Esophagus squamous epithelium (tissue), 5 donors: ENCODE measurements around the gene NHERF2. TPM values are rescaled to one million over a fixed set of nuclear protein-coding genes. Genes with fewer than 3 reads are reported as not detected.

Source experiments
- DNase-seq: peaks from one replicate; lab custom pipeline; 2025; lab: John Stamatoyannopoulos, UW
- H3K27ac ChIP-seq, 4 donors: fragments of 200-600 bp; sonication (generic); one replicate each; pipeline ENCODE4 v1.5.1; 2016 to 2019; ENCODE audit warnings: mild to moderate bottlenecking in 1 of 4
- H3K27me3 ChIP-seq, 4 donors: fragments of 200-600 bp; sonication (generic); 1 replicate in 3 of 4; 2 replicates in 1 of 4; pipeline versions ENCODE4 v1.5.1 to v1.6.0; 2017 to 2021; ENCODE audit warnings: antibody characterized with exemption in 1 of 4
- H3K36me3 ChIP-seq, 3 donors: fragments of 200-600 bp; sonication (generic); one replicate each; pipeline ENCODE4 v1.5.1; 2016 to 2019
- H3K4me1 ChIP-seq, 3 donors: fragments of 200-600 bp; sonication (generic); one replicate each; pipeline ENCODE4 v1.5.1; 2017 to 2019
- H3K4me3 ChIP-seq, 4 donors: fragments of 200-600 bp; sonication (generic); 1 replicate in 3 of 4; 2 replicates in 1 of 4; pipeline ENCODE4 v1.5.1; 2016 to 2019; ENCODE audit warnings: mild to moderate bottlenecking in 2 of 4, moderate library complexity in 1 of 4
- H3K9me3 ChIP-seq, 3 donors: fragments of 200-600 bp; sonication (generic); one replicate each; pipeline ENCODE4 v1.5.1; 2016 to 2019
- POLR2A ChIP-seq, 4 donors: fragments of 450-650 bp; IDR thresholded peaks; one replicate each; pipeline ENCODE4 v1.6.1; 2017; ENCODE audit warnings: antibody characterized with exemption in 4 of 4, mild to moderate bottlenecking in 4 of 4, moderate library complexity in 3 of 4
- WGBS, 2 donors: methylation state at CpG; one replicate each; pipeline ENCODE4 v1.1.5; 2018; 5-methylcytosine and 5-hydroxymethylcytosine counted together
- intact Hi-C: fragments of 100-400 bp; cut with DNase I; formaldehyde crosslinking; loops from one replicate; pipeline ENCODE4 v1.15.0; 2022
- total RNA-seq, 4 donors: library from RNA; depleted of rRNA; stranded (reverse); fragments of >200 nt; gene quantifications; one replicate each; pipeline ENCODE4 v1.1.0, GENCODE V29; 2016
- TF ChIP-seq, protein P1 (sequence below), 6 experiments: fragments of 450-650 bp in 4 of 6; fragments of 200-600 bp in 2 of 6; sonication (generic) in 2 of 6; IDR thresholded peaks; one replicate each; pipeline ENCODE4 v1.5.1; 2016 to 2019; ENCODE audit warnings: antibody characterized with exemption in 6 of 6, mild to moderate bottlenecking in 4 of 6, moderate library complexity in 4 of 6
- donor health status: DM: yes; HTN: yes; CAD: no.

Gene NHERF2
- total RNA-seq, 4 donors from 2014 or later, result 11.6 to 31.7 (median 16.5) TPM

DNA sequence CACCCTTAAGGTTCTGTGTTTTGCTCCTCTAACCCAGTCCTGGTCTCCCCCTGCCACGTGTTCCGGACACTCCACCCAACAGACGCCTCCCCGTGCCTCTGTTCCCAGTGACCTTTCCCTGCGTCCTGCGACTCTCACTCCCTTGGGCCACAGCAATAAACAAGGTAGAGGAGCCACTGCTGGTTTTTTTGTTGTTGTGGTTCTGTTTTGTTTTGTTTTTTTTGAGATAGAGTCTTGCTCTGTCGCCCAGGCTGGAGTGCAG is 10.8 kb upstream of the NHERF2 start:
- peaks cover 14 to 34% (median 18%) of the 10 kb centered on the region in 3 donors for H3K4me1 ChIP-seq
- no peaks in the 10 kb centered on the region for H3K9me3 ChIP-seq
- no peaks in the 10 kb centered on the region for H3K36me3 ChIP-seq
- intact Hi-C loops, result no loop called here
- TF ChIP-seq POLR2A (IDR thresholded peaks at IDR 0.05), result no peak
- TF ChIP-seq, protein P1, sequence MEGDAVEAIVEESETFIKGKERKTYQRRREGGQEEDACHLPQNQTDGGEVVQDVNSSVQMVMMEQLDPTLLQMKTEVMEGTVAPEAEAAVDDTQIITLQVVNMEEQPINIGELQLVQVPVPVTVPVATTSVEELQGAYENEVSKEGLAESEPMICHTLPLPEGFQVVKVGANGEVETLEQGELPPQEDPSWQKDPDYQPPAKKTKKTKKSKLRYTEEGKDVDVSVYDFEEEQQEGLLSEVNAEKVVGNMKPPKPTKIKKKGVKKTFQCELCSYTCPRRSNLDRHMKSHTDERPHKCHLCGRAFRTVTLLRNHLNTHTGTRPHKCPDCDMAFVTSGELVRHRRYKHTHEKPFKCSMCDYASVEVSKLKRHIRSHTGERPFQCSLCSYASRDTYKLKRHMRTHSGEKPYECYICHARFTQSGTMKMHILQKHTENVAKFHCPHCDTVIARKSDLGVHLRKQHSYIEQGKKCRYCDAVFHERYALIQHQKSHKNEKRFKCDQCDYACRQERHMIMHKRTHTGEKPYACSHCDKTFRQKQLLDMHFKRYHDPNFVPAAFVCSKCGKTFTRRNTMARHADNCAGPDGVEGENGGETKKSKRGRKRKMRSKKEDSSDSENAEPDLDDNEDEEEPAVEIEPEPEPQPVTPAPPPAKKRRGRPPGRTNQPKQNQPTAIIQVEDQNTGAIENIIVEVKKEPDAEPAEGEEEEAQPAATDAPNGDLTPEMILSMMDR (IDR thresholded peaks at IDR 0.05), result no peak
- H3K4me3 ChIP-seq, result no peak overlapping the region
- peak overlapping the region; percentile 58 to 78 (median 70) for H3K27ac ChIP-seq
- no peak for DNase-seq
- peaks cover 3 to 42% (median 11%) of the 10 kb centered on the region in 4 donors for H3K27me3 ChIP-seq
- 71 to 79% methylated on average over 3 to 7 of the region's 7 CpGs for WGBS, 2 donors

DNA sequence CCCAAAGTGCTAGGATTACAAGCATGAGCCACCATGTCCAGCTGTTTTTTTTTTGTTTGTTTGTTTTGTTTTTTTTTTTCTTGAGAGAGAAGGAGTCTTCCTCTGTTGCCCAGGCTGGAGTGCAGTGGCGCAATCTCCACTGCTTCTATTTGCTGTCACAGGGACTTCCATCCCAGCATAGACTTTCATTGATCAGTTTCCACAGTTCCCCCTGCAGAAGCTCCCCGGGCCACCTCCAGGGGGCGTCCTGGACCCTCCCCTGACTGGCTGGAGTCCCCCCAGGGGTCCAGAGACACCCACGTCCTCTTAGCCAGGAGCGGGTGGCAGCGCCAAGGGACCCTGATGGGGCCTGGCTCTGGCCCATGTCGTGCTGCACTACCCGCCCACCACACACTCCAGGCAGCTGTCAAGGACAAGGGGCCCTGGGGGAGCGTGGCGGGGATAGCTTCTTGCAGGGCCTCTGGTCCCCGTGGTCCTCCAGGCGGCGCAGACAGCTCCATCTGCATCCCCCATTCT is 10.2 kb upstream of the NHERF2 start:
- H3K36me3 ChIP-seq, result no peaks in the 10 kb centered on the region
- no peak for TF ChIP-seq POLR2A (IDR thresholded peaks at IDR 0.05)
- TF ChIP-seq, protein P1 (IDR thresholded peaks at IDR 0.05), result peak in 2 of 6 experiments; percentile 17 to 20
- WGBS, 2 donors, result 44% methylated on average over 2 of the region's 13 CpGs; no CpG with 5 or more reads in 1 of the 2 donors
- H3K27me3 ChIP-seq, result peaks cover 3 to 48% (median 11%) of the 10 kb centered on the region in 4 donors
- no peak overlapping the region for H3K27ac ChIP-seq
- intact Hi-C loops, result no loop called here
- no peaks in the 10 kb centered on the region for H3K9me3 ChIP-seq
- H3K4me3 ChIP-seq, result no peak overlapping the region
- DNase-seq, result no peak
- H3K4me1 ChIP-seq, result peaks cover 14 to 35% (median 18%) of the 10 kb centered on the region in 3 donors

DNA sequence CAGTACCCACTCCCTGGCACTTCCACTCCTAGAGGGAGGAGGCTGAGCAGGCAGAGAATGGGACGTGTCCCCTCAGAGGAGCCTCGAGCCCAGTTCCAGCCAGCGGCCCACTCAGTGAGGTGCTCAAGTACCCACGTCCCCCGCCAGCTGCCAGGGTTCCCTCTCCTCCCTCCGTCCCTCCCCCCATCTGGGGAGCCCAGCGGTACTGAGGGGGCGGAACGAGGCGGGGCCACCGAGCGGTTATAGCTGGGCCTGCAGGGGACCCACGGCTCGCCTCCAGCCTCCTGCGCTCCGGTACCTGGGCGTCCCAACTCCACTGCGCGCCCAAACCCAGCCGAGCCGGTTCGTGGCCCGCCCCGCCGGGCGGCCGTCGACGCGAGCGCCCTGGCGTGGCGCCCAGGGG is 7.2 kb upstream of the NHERF2 start, which contains the start of gene NPW:
Gene NPW, plus strand, starts transcription at position 268 of the 403 bp plus-strand sequence.
- 0% methylated on average over 4 of the region's 33 CpGs; no CpG with 5 or more reads in 1 of the 2 donors for WGBS, 2 donors
- Histone ChIP-seq H3K4me1 (peaks cover 31 to 57% (median 32%) of the 10 kb centered on the region in 3 donors), H3K27me3 (peaks cover 3 to 62% (median 11%) of the 10 kb centered on the region in 4 donors), H3K27ac (no peak within 1 kb of the TSS), H3K9me3 (no peaks in the 10 kb centered on the region), H3K4me3 (peak within 1 kb of the TSS in 2 of 4 donors; percentile 21 to 50), H3K36me3 (no peaks in the 10 kb centered on the region)
- intact Hi-C loops, result no loop called here
- no peak for TF ChIP-seq POLR2A (IDR thresholded peaks at IDR 0.05)
- TF ChIP-seq, protein P1 (IDR thresholded peaks at IDR 0.05), result no peak
- DNase-seq, result no peak

DNA sequence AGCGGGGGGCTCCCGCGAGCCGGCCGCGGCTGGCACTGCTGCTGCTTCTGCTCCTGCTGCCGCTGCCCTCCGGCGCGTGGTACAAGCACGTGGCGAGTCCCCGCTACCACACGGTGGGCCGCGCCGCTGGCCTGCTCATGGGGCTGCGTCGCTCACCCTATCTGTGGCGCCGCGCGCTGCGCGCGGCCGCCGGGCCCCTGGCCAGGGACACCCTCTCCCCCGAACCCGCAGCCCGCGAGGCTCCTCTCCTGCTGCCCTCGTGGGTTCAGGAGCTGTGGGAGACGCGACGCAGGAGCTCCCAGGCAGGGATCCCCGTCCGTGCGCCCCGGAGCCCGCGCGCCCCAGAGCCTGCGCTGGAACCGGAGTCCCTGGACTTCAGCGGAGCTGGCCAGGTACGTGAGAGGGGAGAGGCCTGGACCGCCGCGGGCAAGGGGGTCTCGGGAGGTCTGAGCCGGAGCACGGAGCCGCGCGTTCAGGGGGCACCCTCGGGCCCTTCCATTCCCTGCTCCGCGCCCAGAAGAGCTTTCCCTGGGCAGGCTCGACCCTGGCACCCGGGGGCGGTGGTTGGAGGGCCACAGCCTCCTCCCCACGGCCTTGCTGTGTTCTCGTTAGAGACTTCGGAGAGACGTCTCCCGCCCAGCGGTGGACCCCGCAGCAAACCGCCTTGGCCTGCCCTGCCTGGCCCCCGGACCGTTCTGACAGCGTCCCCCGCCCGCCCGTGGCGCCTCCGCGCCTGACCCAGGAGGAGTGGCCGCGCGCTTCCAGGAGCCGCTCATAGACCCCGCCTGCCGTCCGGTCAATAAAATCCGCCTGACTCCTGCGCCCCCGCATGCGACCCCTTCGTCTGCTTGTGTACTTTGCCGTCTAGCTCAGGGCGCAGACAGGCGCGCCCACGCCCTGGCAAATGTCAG is 6.5 kb upstream of the NHERF2 start:
- TF ChIP-seq POLR2A (IDR thresholded peaks at IDR 0.05), result no peak

DNA sequence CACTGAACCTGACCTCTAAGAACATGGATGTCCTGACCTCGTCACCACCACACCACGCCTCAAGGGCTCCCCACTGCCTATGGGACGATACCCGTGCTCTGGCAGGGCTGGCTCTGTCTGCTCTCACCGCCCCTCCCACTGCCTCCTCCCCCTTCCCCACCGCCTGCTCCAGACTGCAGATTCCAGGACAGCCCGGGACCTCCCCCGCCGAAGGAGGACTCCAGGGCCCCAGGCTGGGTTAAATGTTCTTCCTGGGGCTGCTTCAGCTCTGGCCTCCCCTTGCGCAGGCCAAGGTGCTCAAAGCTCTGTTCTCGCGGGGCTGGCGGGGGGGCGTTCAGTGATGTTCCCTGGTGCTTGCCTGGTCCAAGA is 4.0 kb upstream of the NHERF2 start:
- intact Hi-C loops, result loop anchor here (5.0 kb wide), 1 partner anchor 120 kb away; no protein-coding TSS in a partner anchor
- TF ChIP-seq, protein P1 (IDR thresholded peaks at IDR 0.05), result no peak
- no peak for TF ChIP-seq POLR2A (IDR thresholded peaks at IDR 0.05)
- no peaks in the 10 kb centered on the region for H3K9me3 ChIP-seq
- peaks cover 32 to 67% (median 41%) of the 10 kb centered on the region in 3 donors for H3K4me1 ChIP-seq
- peak overlapping the region; percentile 29 to 85 (median 78) for H3K27ac ChIP-seq
- DNase-seq, result no peak
- peaks cover 3 to 57% (median 11%) of the 10 kb centered on the region in 4 donors for H3K27me3 ChIP-seq
- 0 to 10% methylated on average over 1 to 2 of the region's 14 CpGs for WGBS, 2 donors
- H3K4me3 ChIP-seq, result peak overlapping the region in 3 of 4 donors; percentile 31 to 61 (median 32)
- H3K36me3 ChIP-seq, result no peaks in the 10 kb centered on the region

More for the DNA sequence above, 6.5 kb upstream of the NHERF2 start:
- Histone ChIP-seq H3K4me3 (peak overlapping the region in 2 of 4 donors; percentile 21 to 50), H3K27me3 (peaks cover 3 to 62% (median 11%) of the 10 kb centered on the region in 4 donors), H3K36me3 (no peaks in the 10 kb centered on the region), H3K4me1 (peaks cover 31 to 53% (median 32%) of the 10 kb centered on the region in 3 donors), H3K27ac (no peak overlapping the region), H3K9me3 (no peaks in the 10 kb centered on the region)
- 1 to 2% methylated on average over 14 to 38 of the region's 96 CpGs for WGBS, 2 donors
- DNase-seq, result no peak
- intact Hi-C loops, result loop anchor here (5.0 kb wide), 1 partner anchor 122 kb away; no protein-coding TSS in a partner anchor
